HG03565 (cell line): ENCODE measurements around the gene CD81.

Source experiments
- ATAC-seq: cut with Tn5 transposase; IDR thresholded peaks from one replicate; pipeline ENCODE4 v1.9.1; 2021; ENCODE audit warnings: mild to moderate bottlenecking, moderate library complexity; ENCODE audit not compliant: unreplicated experiment

Gene CD81

GRCh38 chr11:2419638-2420501 lies 42.8 kb downstream of the CD81 start:
- no peak for ATAC-seq

GRCh38 chr11:2420502-2421225 lies 43.6 kb downstream of the CD81 start:
- no peak for ATAC-seq

- ATAC-seq, result no peak
Observed at GRCh38 chr11:2421226-2421994, 44.3 kb downstream of the CD81 start.

GRCh38 chr11:2421996-2422395 lies 44.9 kb downstream of the CD81 start:
- no peak for ATAC-seq

GRCh38 chr11:2422461-2423156 lies 45.5 kb downstream of the CD81 start:
- no peak for ATAC-seq

GRCh38 chr11:2423157-2424025 lies 46.3 kb downstream of the CD81 start:
- ATAC-seq, result no peak

GRCh38 chr11:2424811-2425495 lies 47.8 kb downstream of the CD81 start:
- ATAC-seq, result no peak

- ATAC-seq, result no peak
Observed at GRCh38 chr11:2425506-2425905, 48.4 kb downstream of the CD81 start.

GRCh38 chr11:2426221-2426620 lies 49.1 kb downstream of the CD81 start:
- no peak for ATAC-seq

- no peak for ATAC-seq
Observed at GRCh38 chr11:2426826-2427521, 49.9 kb downstream of the CD81 start.

- ATAC-seq, result no peak
Observed at GRCh38 chr11:2427721-2428321, 50.7 kb downstream of the CD81 start.

- ATAC-seq, result no peak
Observed at GRCh38 chr11:2428322-2428795, 51.2 kb downstream of the CD81 start.

- ATAC-seq, result no peak
Observed at GRCh38 chr11:2431395-2431794, 54.3 kb downstream of the CD81 start.

GRCh38 chr11:2432171-2432621 lies 55.1 kb downstream of the CD81 start:
- no peak for ATAC-seq

- no peak for ATAC-seq
Observed at GRCh38 chr11:2432628-2433071, 55.5 kb downstream of the CD81 start.

- no peak for ATAC-seq
Observed at GRCh38 chr11:2433106-2433925, 56.2 kb downstream of the CD81 start.

- ATAC-seq, result no peak
Observed at GRCh38 chr11:2434008-2434407, 56.9 kb downstream of the CD81 start.
